ENCODE results near the gene KHDRBS1.
"Not testable (repeated sequence)": the region's sequence is repeated elsewhere in the genome, so short reads cannot be mapped to it uniquely, and the experiment has no call there.

GRCh38 chr1:31996121-31996520, 17.5 kb upstream of the KHDRBS1 start:
- not testable (repeated sequence) for TF ChIP-seq CTCF (IDR thresholded peaks at IDR 0.05; ENCODE audit: low read length); EZH2phosphoT487 (IDR thresholded peaks at IDR 0.05; ENCODE audit: low read length); EZH2 (optimal IDR thresholded peaks at IDR 0.05; ENCODE audit: low read depth, low read length)

All from MM.1S (cell line).